H9 (cell line): Measurements from ENCODE around the gene KCNJ10. TPM values are rescaled to one million over a fixed set of nuclear protein-coding genes. Genes with fewer than 3 reads are reported as not detected.

Experiments used
- DNase-seq: peaks from one replicate; pipeline ENCODE4 v3.0.0-alpha.2; 2017
- H2AFZ ChIP-seq: one replicate; pipeline ENCODE4 v1.6.1; 2013; ENCODE audit warnings: mild to moderate bottlenecking, low read length, control low read depth, moderate library complexity
- H2AK5ac ChIP-seq: 2 replicates; pipeline ENCODE4 v1.6.1; 2013; ENCODE audit warnings: low read length, control low read depth, mixed read lengths; ENCODE audit not compliant: insufficient read length
- H2BK120ac ChIP-seq: one replicate; pipeline ENCODE4 v1.6.1; 2013; ENCODE audit warnings: low read depth, mild to moderate bottlenecking, low read length, control low read depth, inconsistent platforms; ENCODE audit not compliant: poor library complexity, severe bottlenecking
- H2BK12ac ChIP-seq: 2 replicates; pipeline ENCODE4 v1.6.1; 2013; ENCODE audit warnings: low read length, control low read depth, mixed read lengths, low read depth; ENCODE audit not compliant: insufficient read length
- H2BK15ac ChIP-seq: 2 replicates; pipeline ENCODE4 v1.6.1; 2013; ENCODE audit warnings: low read depth, low read length, control low read depth
- H2BK20ac ChIP-seq: one replicate; pipeline ENCODE4 v1.6.1; 2013; ENCODE audit warnings: low read depth, mild to moderate bottlenecking, low read length, control low read depth, inconsistent platforms; ENCODE audit not compliant: poor library complexity, severe bottlenecking
- H2BK5ac ChIP-seq: 2 replicates; pipeline ENCODE4 v1.6.1; 2013; ENCODE audit warnings: low read length, control low read depth, mixed read lengths; ENCODE audit not compliant: insufficient read length
- H3K14ac ChIP-seq: 2 replicates; pipeline ENCODE4 v1.6.1; 2013; ENCODE audit warnings: low read length, control low read depth; ENCODE audit not compliant: insufficient read depth
- H3K18ac ChIP-seq: 2 replicates; pipeline ENCODE4 v1.6.1; 2013; ENCODE audit warnings: low read depth, mild to moderate bottlenecking, mixed read lengths, low read length, control low read depth; ENCODE audit not compliant: insufficient read length
- H3K23ac ChIP-seq: 2 replicates; pipeline ENCODE4 v1.6.1; 2013; ENCODE audit warnings: low read length, control low read depth, mixed read lengths, low read depth; ENCODE audit not compliant: insufficient read length
- H3K23me2 ChIP-seq: 2 replicates; pipeline ENCODE4 v1.6.1; 2013; ENCODE audit warnings: low read depth, mild to moderate bottlenecking, mixed read lengths, low read length, control low read depth; ENCODE audit not compliant: insufficient read length, poor library complexity, severe bottlenecking
- H3K27ac ChIP-seq: 2 replicates; pipeline ENCODE4 v1.5.1; 2013; ENCODE audit warnings: low read length, control low read depth, mixed read lengths, low read depth; ENCODE audit not compliant: insufficient read length
- H3K27me3 ChIP-seq: 2 replicates; pipeline ENCODE4 v1.6.1; 2013; ENCODE audit warnings: low read length, control low read depth, inconsistent platforms; ENCODE audit not compliant: insufficient read depth
- H3K4ac ChIP-seq: 2 replicates; pipeline ENCODE4 v1.6.1; 2013; ENCODE audit warnings: low read depth, mild to moderate bottlenecking, control low read depth, inconsistent platforms, low read length, moderate library complexity
- H3K4me1 ChIP-seq: 2 replicates; pipeline ENCODE4 v1.6.1; 2013; ENCODE audit warnings: low read length, control low read depth, inconsistent platforms; ENCODE audit not compliant: insufficient read depth
- H3K4me2 ChIP-seq: 2 replicates; pipeline ENCODE4 v1.6.1; 2013; ENCODE audit warnings: low read length, control low read depth, mixed read lengths; ENCODE audit not compliant: insufficient read length, insufficient read depth
- H3K56ac ChIP-seq: 2 replicates; pipeline ENCODE4 v1.6.1; 2013; ENCODE audit warnings: low read depth, mild to moderate bottlenecking, mixed read lengths, low read length, control low read depth; ENCODE audit not compliant: insufficient read length
- H3K79me1 ChIP-seq: 2 replicates; pipeline ENCODE4 v1.6.1; 2013; ENCODE audit warnings: low read depth, mild to moderate bottlenecking, moderate library complexity, low read length, control low read depth, inconsistent platforms; ENCODE audit not compliant: insufficient read depth, poor library complexity, severe bottlenecking
- H3K79me2 ChIP-seq: 2 replicates; pipeline ENCODE4 v1.6.1; 2013; ENCODE audit warnings: low read length, control low read depth, inconsistent platforms; ENCODE audit not compliant: insufficient read depth
- H3K9ac ChIP-seq: 2 replicates; pipeline ENCODE4 v1.6.1; 2013; ENCODE audit warnings: low read length, control low read depth, mixed read lengths; ENCODE audit not compliant: insufficient read length; ENCODE audit errors: extremely low read depth
- H3K9me3 ChIP-seq: one replicate; pipeline ENCODE4 v1.6.1; 2013; ENCODE audit warnings: low read depth, low read length, inconsistent platforms; ENCODE audit not compliant: control insufficient read depth
- H3T11ph ChIP-seq: one replicate; pipeline ENCODE4 v1.6.1; 2013; ENCODE audit warnings: mild to moderate bottlenecking, low read length, control low read depth, inconsistent platforms
- H4K20me1 ChIP-seq: one replicate; pipeline ENCODE4 v1.6.1; 2013; ENCODE audit not compliant: control insufficient read depth, insufficient read length, insufficient read depth
- H4K5ac ChIP-seq: 2 replicates; pipeline ENCODE4 v1.6.1; 2013; ENCODE audit warnings: low read depth, mild to moderate bottlenecking, mixed read lengths, low read length, control low read depth; ENCODE audit not compliant: insufficient read length
- H4K8ac ChIP-seq: replicated peaks from 2 replicates; pipeline ENCODE4 v1.6.1; 2013; ENCODE audit warnings: low read length, control low read depth, mixed read lengths, low read depth; ENCODE audit not compliant: insufficient read length
- H4K91ac ChIP-seq: 2 replicates; pipeline ENCODE4 v1.6.1; 2013; ENCODE audit warnings: low read depth, mild to moderate bottlenecking, moderate library complexity, mixed read lengths, low read length, control low read depth; ENCODE audit not compliant: insufficient read length
- H3K27ac Mint-ChIP-seq, 3 experiments: 2 replicates in 2 of 3; 3 replicates in 1 of 3; pipeline ENCODE4 v1.8.0; 2020 to 2021; ENCODE audit warnings: mixed read lengths in 3 of 3, mild to moderate bottlenecking in 1 of 3, moderate library complexity in 1 of 3
- H3K27me3 Mint-ChIP-seq: 2 replicates; pipeline ENCODE4 v1.8.0; 2021; ENCODE audit warnings: low read depth, mild to moderate bottlenecking, moderate library complexity, mixed read lengths
- H3K36me3 Mint-ChIP-seq, 3 experiments: 2 replicates in 2 of 3; 3 replicates in 1 of 3; pipeline ENCODE4 v1.8.0; 2020 to 2021; ENCODE audit warnings: low read depth in 3 of 3, mixed read lengths in 3 of 3; ENCODE audit not compliant: insufficient read depth in 1 of 3
- H3K4me1 Mint-ChIP-seq, 2 experiments: 2 replicates each; pipeline ENCODE4 v1.8.0; 2020; ENCODE audit warnings: mixed read lengths in 2 of 2
- H3K4me3 Mint-ChIP-seq, 2 experiments: 2 replicates in 1 of 2; 3 replicates in 1 of 2; pipeline ENCODE4 v1.8.0; 2020 to 2021; ENCODE audit warnings: mild to moderate bottlenecking in 2 of 2, mixed read lengths in 2 of 2, moderate library complexity in 1 of 2
- H3K9me3 Mint-ChIP-seq, 2 experiments: 2 replicates in 1 of 2; 3 replicates in 1 of 2; pipeline ENCODE4 v1.8.0; 2020; ENCODE audit warnings: mild to moderate bottlenecking in 2 of 2, mixed read lengths in 2 of 2, moderate library complexity in 1 of 2
- WGBS: extraction: QIAGEN DNeasy Blood & Tissue Kit; methylation state at CpG from one replicate; pipeline ENCODE4 v1.1.7; 2013; ENCODE audit warnings: missing lambda C conversion rate, low lambda C conversion rate, mixed read lengths; ENCODE audit not compliant: insufficient read length; ENCODE audit errors: extremely low coverage; 5-methylcytosine and 5-hydroxymethylcytosine counted together
- total RNA-seq: library from RNA; stranded (reverse); gene quantifications from 2 replicates; pipeline ENCODE4 v1.2.1, GENCODE V29; 2021
- TF ChIP-seq, protein P1 (sequence below): fragments of 200-600 bp; sonication (generic); conservative IDR thresholded peaks from 3 replicates; pipeline ENCODE4 v1.8.0; 2021; ENCODE audit warnings: antibody characterized with exemption, mild to moderate bottlenecking

KCNJ10 gene
- total RNA-seq, 1 experiment from 2014 or later: 0.44 TPM

DNA sequence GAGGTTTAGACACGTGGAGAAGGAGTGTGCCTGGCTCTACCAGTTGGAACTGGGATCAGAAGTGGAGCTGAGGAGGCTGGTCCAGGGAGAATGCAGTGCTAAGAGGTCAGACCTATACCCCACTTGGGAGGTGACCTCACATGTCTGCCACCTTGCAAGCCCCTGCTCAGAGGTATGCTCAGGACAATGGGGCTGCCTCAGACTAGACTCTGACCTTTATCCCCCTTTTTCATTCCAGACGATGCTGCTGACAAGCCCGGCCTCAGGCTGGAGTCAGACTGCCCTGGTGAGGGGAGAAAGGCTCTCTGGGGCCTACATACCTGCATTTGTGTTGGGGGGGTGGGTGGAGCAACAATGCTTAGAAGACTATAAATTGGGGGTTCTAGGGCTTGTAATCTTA lies 5.2 kb downstream of the KCNJ10 start:
- no peaks in the 10 kb centered on the region for H3K23me2 ChIP-seq
- TF ChIP-seq, protein P1, sequence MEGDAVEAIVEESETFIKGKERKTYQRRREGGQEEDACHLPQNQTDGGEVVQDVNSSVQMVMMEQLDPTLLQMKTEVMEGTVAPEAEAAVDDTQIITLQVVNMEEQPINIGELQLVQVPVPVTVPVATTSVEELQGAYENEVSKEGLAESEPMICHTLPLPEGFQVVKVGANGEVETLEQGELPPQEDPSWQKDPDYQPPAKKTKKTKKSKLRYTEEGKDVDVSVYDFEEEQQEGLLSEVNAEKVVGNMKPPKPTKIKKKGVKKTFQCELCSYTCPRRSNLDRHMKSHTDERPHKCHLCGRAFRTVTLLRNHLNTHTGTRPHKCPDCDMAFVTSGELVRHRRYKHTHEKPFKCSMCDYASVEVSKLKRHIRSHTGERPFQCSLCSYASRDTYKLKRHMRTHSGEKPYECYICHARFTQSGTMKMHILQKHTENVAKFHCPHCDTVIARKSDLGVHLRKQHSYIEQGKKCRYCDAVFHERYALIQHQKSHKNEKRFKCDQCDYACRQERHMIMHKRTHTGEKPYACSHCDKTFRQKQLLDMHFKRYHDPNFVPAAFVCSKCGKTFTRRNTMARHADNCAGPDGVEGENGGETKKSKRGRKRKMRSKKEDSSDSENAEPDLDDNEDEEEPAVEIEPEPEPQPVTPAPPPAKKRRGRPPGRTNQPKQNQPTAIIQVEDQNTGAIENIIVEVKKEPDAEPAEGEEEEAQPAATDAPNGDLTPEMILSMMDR: no peak
- H3K27me3 Mint-ChIP-seq: peaks cover 45% of the 10 kb centered on the region
- no peak overlapping the region for H3K9ac ChIP-seq
- no peak overlapping the region for H4K8ac ChIP-seq
- no peaks in the 10 kb centered on the region for H3K9me3 Mint-ChIP-seq
- H3K4me1 ChIP-seq: peaks cover 6% of the 10 kb centered on the region; the same call in 1 of the 2 replicates
- H3K27ac ChIP-seq: no peak overlapping the region
- no peak overlapping the region for H2BK12ac ChIP-seq
- no peak overlapping the region for H2BK15ac ChIP-seq
- H2AFZ ChIP-seq: no peak overlapping the region
- H2BK120ac ChIP-seq: no peak overlapping the region
- no CpG with 5 or more reads among the region's 3 CpGs for WGBS
- no peak overlapping the region for H3K23ac ChIP-seq
- no peak overlapping the region for H4K91ac ChIP-seq
- no peak for DNase-seq
- H3T11ph ChIP-seq: no peak overlapping the region
- no peak overlapping the region for H3K56ac ChIP-seq
- H3K27ac Mint-ChIP-seq: no peak overlapping the region
- no peak overlapping the region for H3K4ac ChIP-seq
- no peaks in the 10 kb centered on the region for H3K79me1 ChIP-seq
- H3K27me3 ChIP-seq: no peaks in the 10 kb centered on the region
- no peak overlapping the region for H3K14ac ChIP-seq
- H4K20me1 ChIP-seq: no peaks in the 10 kb centered on the region
- no peaks in the 10 kb centered on the region for H3K9me3 ChIP-seq
- H3K18ac ChIP-seq: no peak overlapping the region
- H2BK20ac ChIP-seq: no peak overlapping the region
- no peaks in the 10 kb centered on the region for H3K36me3 Mint-ChIP-seq
- H3K79me2 ChIP-seq: no peaks in the 10 kb centered on the region
- no peak overlapping the region for H4K5ac ChIP-seq
- H3K4me2 ChIP-seq: no peak overlapping the region
- no peak overlapping the region for H2AK5ac ChIP-seq
- no peak overlapping the region for H2BK5ac ChIP-seq
- peaks cover 49 to 50% of the 10 kb centered on the region in 2 experiments for H3K4me1 Mint-ChIP-seq
- no peak overlapping the region for H3K4me3 Mint-ChIP-seq
